HFFc6 (cell line): Measurements from ENCODE around the gene ITGA2. TPM values are rescaled to one million over a fixed set of nuclear protein-coding genes. Genes with fewer than 3 reads are reported as not detected.

ENCODE experiments used
- DNase-seq: peaks from one replicate; pipeline ENCODE4 v3.0.0-alpha.2; 2018
- H3K27ac Mint-ChIP-seq: 2 replicates; pipeline ENCODE4 v1.8.0; 2020; ENCODE audit warnings: mild to moderate bottlenecking, mixed read lengths
- H3K27me3 Mint-ChIP-seq: 2 replicates; pipeline ENCODE4 v1.8.0; 2021; ENCODE audit warnings: mild to moderate bottlenecking, moderate library complexity, mixed read lengths; ENCODE audit not compliant: insufficient read depth
- H3K36me3 Mint-ChIP-seq: 2 replicates; pipeline ENCODE4 v1.8.0; 2021; ENCODE audit warnings: low read depth, mixed read lengths
- H3K4me1 Mint-ChIP-seq: 2 replicates; pipeline ENCODE4 v1.8.0; 2020; ENCODE audit warnings: low read depth, mixed read lengths
- H3K4me3 Mint-ChIP-seq: 2 replicates; pipeline ENCODE4 v1.8.0; 2020; ENCODE audit warnings: mild to moderate bottlenecking, moderate library complexity, mixed read lengths
- H3K9me3 Mint-ChIP-seq: 2 replicates; pipeline ENCODE4 v1.8.0; 2020; ENCODE audit warnings: mild to moderate bottlenecking, mixed read lengths
- CTCF ChIP-seq: fragments of 200-600 bp; sonication (generic); IDR thresholded peaks from 2 replicates; pipeline ENCODE4 v1.5.0; 2021; ENCODE audit warnings: antibody characterized with exemption, mild to moderate bottlenecking
- total RNA-seq, 6 experiments: library from RNA; stranded (reverse); fragmentation: NEBNext Ultra II Directional; extraction: Animal tissue kit (Norgen Biotek cat#: 25700); gene quantifications; 2 replicates in 1 of 6; 3 replicates in 5 of 6; pipeline ENCODE4 v1.2.3, GENCODE V29; 2021

ITGA2 gene
- total RNA-seq, 6 experiments from 2014 or later, result 42.9 to 76.6 (median 50.5) TPM

GRCh38 chr5:53041071-53041692, 52.0 kb downstream of the ITGA2 start:
- H3K9me3 Mint-ChIP-seq, result no peaks in the 10 kb centered on the region
- DNase-seq, result peak; percentile 58
- no peak for TF ChIP-seq CTCF
- peak overlapping the region; percentile 81 for H3K4me3 Mint-ChIP-seq
- H3K27ac Mint-ChIP-seq, result peak overlapping the region; percentile 74
- peaks cover 33% of the 10 kb centered on the region for H3K36me3 Mint-ChIP-seq
- 0 out of 2 replicates have a peak, but pooled peaks cover 3% of the 10 kb centered on the region for H3K27me3 Mint-ChIP-seq
- peaks cover 93% of the 10 kb centered on the region for H3K4me1 Mint-ChIP-seq

GRCh38 chr5:53041740-53042139, 52.6 kb downstream of the ITGA2 start:
- Mint-ChIP-seq H3K4me1 (peaks cover 93% of the 10 kb centered on the region), H3K27ac (peak overlapping the region; percentile 74; the same call in 1 of the 2 replicates), H3K36me3 (peaks cover 32% of the 10 kb centered on the region), H3K4me3 (no peak overlapping the region; the same call in 1 of the 2 replicates), H3K27me3 (0 out of 2 replicates have a peak, but pooled peaks cover 3% of the 10 kb centered on the region), H3K9me3 (no peaks in the 10 kb centered on the region)
- DNase-seq, result no peak
- TF ChIP-seq CTCF, result no peak

- no peak for TF ChIP-seq CTCF
- DNase-seq, result no peak
These were observed 56.1 kb downstream of the ITGA2 start for GRCh38 chr5:53045263-53045662.

GRCh38 chr5:53048248-53048647, 59.1 kb downstream of the ITGA2 start:
- TF ChIP-seq CTCF, result no peak
- no peak for DNase-seq
- H3K4me1 Mint-ChIP-seq, result peaks cover 32% of the 10 kb centered on the region
- no peak overlapping the region for H3K4me3 Mint-ChIP-seq
- peaks cover 54% of the 10 kb centered on the region for H3K36me3 Mint-ChIP-seq
- no peaks in the 10 kb centered on the region for H3K9me3 Mint-ChIP-seq
- H3K27me3 Mint-ChIP-seq, result no peaks in the 10 kb centered on the region
- H3K27ac Mint-ChIP-seq, result no peak overlapping the region

More at GRCh38 chr5:53045263-53045662, 56.1 kb downstream of the ITGA2 start:
- Mint-ChIP-seq H3K4me3 (peak overlapping the region; percentile 39), H3K9me3 (no peaks in the 10 kb centered on the region), H3K27ac (peak overlapping the region; percentile 75), H3K36me3 (peaks cover 55% of the 10 kb centered on the region), H3K4me1 (peaks cover 62% of the 10 kb centered on the region), H3K27me3 (0 out of 2 replicates have a peak, but pooled peaks cover 3% of the 10 kb centered on the region)

GRCh38 chr5:53052499-53052898, 63.3 kb downstream of the ITGA2 start:
- DNase-seq, result no peak
- no peaks in the 10 kb centered on the region for H3K27me3 Mint-ChIP-seq
- H3K4me3 Mint-ChIP-seq, result no peak overlapping the region
- no peak for TF ChIP-seq CTCF
- H3K36me3 Mint-ChIP-seq, result peaks cover 29% of the 10 kb centered on the region
- H3K9me3 Mint-ChIP-seq, result no peaks in the 10 kb centered on the region
- H3K4me1 Mint-ChIP-seq, result peaks cover 2% of the 10 kb centered on the region; the same call in 1 of the 2 replicates
- H3K27ac Mint-ChIP-seq, result no peak overlapping the region
